Fibroblast of skin of abdomen (primary cell): ENCODE measurements around the gene MRAS.
A peak's percentile ranks its signal among the peaks of the same experiment; 100 is the strongest.
"Not testable (repeated sequence)": the region's sequence is repeated elsewhere in the genome, so short reads cannot be mapped to it uniquely, and the experiment has no call there.

Source experiments
- DNase-seq: peaks from one replicate; pipeline ENCODE4 v3.0.0-alpha.2; 2013

MRAS gene

GRCh38 chr3:138367911-138368310, 19.5 kb downstream of the MRAS start:
- no peak for DNase-seq

- DNase-seq, result no peak
These were observed 20.9 kb downstream of the MRAS start for GRCh38 chr3:138369151-138369900.

GRCh38 chr3:138370321-138370720, 21.9 kb downstream of the MRAS start:
- no peak for DNase-seq

- DNase-seq, result no peak
These were observed 22.9 kb downstream of the MRAS start for GRCh38 chr3:138371070-138371965.

GRCh38 chr3:138373087-138373735, 24.8 kb downstream of the MRAS start:
- no peak for DNase-seq

GRCh38 chr3:138373736-138374094, 25.3 kb downstream of the MRAS start:
- no peak for DNase-seq

- no peak for DNase-seq
These were observed 26.3 kb downstream of the MRAS start for GRCh38 chr3:138374573-138375134.

GRCh38 chr3:138375447-138375846, 27.1 kb downstream of the MRAS start:
- DNase-seq, result peak; percentile 17

GRCh38 chr3:138376663-138377062, 28.3 kb downstream of the MRAS start:
- no peak for DNase-seq

- DNase-seq, result not testable (repeated sequence)
These were observed 28.8 kb downstream of the MRAS start for GRCh38 chr3:138377212-138377611.

GRCh38 chr3:138377804-138378203, 29.4 kb downstream of the MRAS start:
- DNase-seq, result no peak

GRCh38 chr3:138378331-138378730, 30.0 kb downstream of the MRAS start:
- no peak for DNase-seq

- DNase-seq, result no peak
These were observed 30.6 kb downstream of the MRAS start for GRCh38 chr3:138378990-138379389.

GRCh38 chr3:138381413-138381901, 33.1 kb downstream of the MRAS start:
- no peak for DNase-seq

- peak; percentile 8 for DNase-seq
These were observed 33.8 kb downstream of the MRAS start for GRCh38 chr3:138381950-138382715.

GRCh38 chr3:138383715-138384465, 35.5 kb downstream of the MRAS start:
- no peak for DNase-seq

- DNase-seq, result no peak
These were observed 36.2 kb downstream of the MRAS start for GRCh38 chr3:138384531-138384930.

GRCh38 chr3:138384976-138385375, 36.6 kb downstream of the MRAS start:
- no peak for DNase-seq

GRCh38 chr3:138389144-138389601, 40.8 kb downstream of the MRAS start:
- peak; percentile 67 for DNase-seq

GRCh38 chr3:138389841-138390581, 41.6 kb downstream of the MRAS start:
- DNase-seq, result peak; percentile 97
